Astrocyte of the hippocampus (primary cell): Measurements from ENCODE around the gene SCNN1B.
A peak's percentile ranks its signal among the peaks of the same experiment; 100 is the strongest.
"Not testable (repeated sequence)": the region's sequence is repeated elsewhere in the genome, so short reads cannot be mapped to it uniquely, and the experiment has no call there.

Experiments
- DNase-seq: peaks from one replicate; pipeline ENCODE4 v3.0.0; 2011; ENCODE audit warnings: low read depth, low spot score

The SCNN1B gene

DNA sequence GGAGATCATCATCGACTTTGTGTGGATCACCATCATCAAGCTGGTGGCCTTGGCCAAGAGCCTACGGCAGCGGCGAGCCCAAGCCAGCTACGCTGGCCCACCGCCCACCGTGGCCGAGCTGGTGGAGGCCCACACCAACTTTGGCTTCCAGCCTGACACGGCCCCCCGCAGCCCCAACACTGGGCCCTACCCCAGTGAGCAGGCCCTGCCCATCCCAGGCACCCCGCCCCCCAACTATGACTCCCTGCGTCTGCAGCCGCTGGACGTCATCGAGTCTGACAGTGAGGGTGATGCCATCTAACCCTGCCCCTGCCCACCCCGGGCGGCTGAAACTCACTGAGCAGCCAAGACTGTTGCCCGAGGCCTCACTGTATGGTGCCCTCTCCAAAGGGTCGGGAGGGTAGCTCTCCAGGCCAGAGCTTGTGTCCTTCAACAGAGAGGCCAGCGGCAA lies 78.4 kb downstream of the SCNN1B start:
- DNase-seq: no peak

DNA sequence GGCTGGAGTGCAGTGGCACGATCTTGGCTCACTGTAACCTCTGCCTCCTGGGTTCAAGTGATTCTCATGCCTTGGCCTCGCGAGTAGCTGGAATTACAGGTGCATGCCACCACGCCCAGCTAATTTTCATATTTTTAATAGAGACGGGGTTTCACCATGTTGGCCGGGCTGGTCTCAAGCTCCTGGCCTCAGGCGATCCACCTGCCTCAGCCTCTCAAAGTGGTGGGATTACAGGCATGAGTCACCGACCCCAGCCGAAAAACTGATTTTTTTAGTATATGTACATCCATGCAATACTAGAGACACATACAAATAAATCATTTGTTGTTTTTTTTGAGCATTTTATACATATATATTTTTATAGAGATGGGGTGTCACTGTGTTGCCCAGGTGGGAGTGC lies 79.6 kb downstream of the SCNN1B start:
- DNase-seq: not testable (repeated sequence)

DNA sequence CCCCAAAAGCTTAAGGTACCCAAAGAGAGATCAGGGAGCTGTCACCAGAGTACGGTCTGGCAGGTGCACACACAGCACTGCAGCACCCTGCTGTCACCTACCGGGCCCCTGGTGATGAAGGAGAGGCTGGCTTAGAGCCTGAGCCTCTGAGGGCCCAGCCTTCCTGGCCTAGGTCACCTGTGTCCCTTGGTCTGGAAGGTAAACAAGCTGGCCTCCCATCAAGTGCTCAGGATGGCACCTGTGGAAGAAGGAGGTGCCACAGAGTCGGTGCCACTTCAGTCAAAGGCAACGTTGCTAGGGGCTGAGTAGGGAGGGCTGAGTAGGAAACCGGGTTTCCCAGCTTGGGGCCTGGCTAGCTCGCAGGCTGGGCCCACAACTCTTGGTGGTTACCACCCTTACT lies 80.2 kb downstream of the SCNN1B start:
- no peak for DNase-seq

DNA sequence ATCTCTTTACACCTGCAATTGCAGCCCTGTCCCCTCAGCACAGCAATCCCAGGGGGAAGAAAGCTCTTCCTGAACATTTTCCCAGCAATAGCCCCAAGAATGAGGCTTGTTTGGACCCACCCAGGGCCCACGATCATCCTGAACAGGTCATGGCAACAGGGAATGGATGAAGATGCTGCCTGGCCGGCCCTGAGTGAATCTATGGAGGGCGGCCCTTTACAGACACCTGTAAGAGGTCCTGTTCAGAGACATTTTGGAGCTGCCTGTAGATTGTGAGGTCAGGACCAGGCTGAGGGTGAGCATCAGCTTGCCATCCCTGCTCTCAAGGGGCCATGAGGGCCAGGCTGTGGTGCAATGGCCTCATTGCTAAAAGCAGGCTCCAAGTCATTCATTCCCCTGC lies 81.8 kb downstream of the SCNN1B start:
- no peak for DNase-seq

DNA sequence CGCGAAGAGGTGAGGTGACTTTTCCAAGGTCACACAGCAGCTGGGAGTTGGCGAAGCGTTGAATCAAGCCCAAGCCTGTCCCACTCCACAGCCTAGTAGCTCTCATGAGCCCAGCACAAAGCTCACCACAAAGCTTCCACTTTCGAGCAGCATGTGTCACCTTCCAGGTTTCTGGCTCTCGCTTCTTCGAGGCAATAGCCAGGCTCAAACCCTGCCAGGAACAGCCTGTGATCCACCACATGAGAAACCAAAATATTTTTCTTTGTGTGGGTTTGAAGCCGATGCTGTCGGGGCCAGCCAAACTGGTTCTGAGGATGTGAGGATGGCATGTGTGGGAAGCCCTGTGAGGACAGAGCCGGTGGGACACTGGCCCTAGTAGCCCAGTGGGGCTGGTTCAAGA lies 82.8 kb downstream of the SCNN1B start:
- DNase-seq: peak; percentile 83

DNA sequence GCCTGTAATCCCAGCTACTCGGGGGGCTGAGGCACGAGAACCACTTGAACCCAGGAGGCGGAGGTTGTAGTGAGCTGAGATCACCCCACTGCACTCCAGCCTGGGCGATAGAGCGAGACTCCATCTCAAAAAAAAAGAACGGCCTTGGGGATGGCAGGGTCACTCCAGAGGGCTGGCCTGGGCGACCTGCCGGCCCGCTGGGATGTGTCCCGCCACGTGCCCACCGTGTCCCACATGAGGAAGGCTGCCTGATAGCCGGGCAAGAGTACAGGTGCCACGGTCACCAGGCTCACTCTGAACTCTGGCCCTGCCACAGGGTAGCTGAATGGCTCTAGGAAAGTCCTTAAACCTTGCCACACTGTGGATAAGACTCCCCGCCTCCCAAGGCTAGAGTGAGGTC lies 83.3 kb downstream of the SCNN1B start:
- no peak for DNase-seq

DNA sequence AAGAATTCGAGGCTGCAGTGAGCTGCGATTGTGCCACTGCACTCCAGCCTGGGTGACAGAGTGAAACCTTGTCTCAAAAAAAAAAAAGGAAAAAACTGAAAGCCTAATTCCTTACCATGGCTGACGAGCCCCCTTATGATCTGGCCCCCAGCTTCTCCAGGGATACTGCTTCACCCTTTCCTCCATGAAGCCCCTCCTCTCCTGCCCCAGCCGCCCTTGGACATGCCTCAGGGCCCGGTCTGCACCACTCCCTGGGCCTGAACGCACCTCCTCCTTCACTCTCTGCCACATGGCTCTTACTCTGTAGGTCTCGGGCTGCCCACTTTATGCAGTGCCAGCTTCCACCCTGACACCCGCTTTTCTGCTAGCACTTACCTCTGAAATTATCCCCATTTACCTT lies 85.6 kb downstream of the SCNN1B start:
- no peak for DNase-seq

DNA sequence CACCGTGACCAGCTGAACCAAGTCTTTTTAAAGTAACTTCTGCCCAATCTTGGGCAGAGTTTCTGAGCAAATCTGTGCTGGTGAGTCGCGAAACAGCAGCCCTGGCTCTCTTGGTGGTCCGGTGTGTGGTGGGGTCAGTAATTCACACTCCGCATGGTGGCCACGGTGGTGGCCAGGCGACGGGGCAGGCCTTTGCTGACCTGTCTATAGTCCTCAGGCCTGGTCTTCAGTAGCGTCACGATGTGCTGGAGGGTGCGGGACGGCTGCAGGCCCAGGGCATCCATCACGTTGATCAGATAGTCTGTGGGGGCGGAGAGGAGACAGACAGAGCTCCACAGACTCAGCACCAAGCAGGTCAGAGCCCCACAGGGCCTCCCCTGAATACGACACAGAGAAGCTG lies 86.7 kb downstream of the SCNN1B start:
- DNase-seq: no peak

DNA sequence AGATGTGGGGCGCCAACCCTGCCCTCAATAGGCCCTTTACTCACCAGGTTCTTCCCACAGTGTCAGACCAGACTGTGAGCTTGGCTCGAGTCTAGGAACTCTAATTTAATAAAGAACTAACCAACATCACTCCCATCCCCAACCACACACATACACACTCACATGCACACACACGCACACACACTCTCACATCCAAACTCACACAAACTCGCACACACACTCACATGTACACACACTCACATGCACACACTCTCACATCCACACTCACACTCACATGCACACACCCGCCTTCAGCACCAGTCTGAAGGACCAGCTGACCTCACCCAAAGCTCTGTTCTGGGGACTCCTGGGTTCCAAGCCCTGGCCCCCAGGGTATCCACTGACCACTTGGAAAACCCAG lies 87.1 kb downstream of the SCNN1B start:
- DNase-seq: no peak

DNA sequence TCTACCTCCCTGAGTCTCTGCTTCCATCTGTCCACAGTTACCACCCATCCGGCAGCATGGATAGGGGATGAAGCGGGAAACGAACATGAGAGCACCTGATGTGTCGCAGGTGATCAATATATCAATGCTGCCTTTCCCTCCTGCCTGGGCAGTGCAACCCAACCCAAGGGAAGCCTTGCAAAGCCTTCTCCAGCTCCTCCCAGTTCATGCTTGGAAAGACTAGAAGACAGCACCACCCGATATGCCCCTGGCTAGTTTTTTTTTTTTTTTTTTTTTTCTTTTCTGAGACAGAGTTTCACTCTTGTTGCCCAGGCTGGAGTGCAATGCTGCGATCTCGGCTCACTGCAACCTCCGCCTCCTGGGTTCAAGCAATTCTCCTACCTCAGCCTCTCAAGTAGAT lies 87.8 kb downstream of the SCNN1B start:
- not testable (repeated sequence) for DNase-seq

DNA sequence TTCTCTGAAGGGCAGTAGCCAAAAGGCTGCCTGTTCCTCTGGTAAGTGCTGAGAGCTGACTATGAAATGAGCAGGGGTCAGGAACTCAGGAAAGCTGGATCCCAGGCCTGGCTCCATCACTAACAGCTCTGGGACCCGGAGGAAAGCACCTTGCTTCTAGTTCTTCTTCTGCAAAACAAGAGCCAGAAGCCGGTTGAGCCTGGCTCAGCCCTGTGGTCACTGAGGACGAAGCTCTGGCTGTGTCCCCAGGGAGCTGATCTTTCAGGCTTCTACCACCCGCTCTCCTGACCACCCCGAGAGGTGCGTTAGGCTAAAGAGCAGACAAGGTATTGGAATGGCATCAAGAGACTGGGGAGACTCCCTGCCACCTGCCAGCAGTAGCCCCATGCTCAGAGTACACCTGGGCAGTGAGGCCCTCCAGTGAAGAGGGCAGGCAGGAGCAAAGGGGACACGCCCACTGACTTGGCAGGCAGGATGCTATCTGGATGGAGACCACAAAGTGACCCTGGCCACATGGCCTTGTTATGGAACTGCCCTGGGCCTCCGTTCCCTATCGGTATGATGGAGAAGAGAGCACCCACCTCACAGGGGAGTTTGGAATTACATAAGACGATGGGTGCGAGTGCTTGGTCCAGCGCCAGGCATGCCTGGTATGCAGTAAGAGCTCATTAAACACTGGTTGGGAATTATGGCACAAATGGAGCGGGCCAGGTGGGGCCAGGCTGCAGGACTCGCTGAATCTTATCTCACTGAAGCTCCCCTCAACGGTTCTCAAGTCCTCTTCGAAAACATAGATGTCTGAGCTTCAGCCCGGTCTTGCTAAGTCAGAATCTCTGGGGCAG lies 89.5 kb downstream of the SCNN1B start:
- DNase-seq: no peak

DNA sequence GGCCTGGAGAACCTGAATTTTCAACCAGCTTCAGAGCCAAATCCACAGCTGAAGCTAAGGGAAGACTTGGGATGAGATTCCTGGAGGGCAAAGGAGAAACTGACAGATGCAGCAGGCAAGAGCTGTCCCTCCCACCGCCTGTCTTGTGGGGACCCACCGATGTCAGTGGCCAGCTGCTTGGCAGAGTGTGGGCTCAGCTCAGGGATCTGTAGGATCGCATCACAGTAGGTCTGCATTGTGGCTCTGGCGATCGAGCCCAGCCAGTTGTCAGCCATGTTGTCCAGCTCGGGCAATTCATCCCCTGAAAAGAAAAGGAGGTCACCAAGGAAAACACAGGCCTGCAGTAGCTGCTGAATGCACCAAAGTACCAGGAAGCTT lies 90.1 kb downstream of the SCNN1B start:
- no peak for DNase-seq

DNA sequence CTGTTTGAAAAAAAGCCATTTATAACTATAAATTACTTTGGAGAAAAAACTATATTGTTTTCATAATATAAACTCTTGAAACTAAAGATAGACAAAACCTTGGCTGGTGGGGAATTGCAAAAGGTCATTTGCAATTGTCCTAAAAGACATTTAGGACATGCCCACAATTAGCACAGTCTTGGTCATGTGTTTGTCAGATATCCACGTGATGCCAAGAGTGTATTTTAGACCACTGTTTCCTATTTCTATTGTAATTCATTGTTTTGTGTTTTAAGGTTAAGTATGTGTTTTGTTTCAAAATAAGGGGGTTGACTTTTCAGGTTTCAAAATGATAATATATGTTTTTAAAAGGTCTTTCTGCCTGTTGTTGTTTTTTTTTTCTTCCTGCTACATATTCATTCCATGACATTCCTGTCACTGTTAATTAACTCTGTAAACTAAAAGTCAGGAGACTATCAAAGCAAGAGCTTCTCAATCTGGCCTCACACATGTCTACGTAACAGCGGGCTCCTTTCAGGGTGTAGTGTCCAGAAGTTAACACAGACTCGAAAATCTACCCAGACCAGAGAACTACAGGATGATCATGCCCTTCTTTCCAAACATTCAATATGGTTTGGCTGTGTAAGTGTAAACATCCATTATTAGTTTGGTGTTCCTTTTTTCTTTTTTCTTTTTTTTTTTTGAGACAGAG lies 92.2 kb downstream of the SCNN1B start:
- DNase-seq: no peak

DNA sequence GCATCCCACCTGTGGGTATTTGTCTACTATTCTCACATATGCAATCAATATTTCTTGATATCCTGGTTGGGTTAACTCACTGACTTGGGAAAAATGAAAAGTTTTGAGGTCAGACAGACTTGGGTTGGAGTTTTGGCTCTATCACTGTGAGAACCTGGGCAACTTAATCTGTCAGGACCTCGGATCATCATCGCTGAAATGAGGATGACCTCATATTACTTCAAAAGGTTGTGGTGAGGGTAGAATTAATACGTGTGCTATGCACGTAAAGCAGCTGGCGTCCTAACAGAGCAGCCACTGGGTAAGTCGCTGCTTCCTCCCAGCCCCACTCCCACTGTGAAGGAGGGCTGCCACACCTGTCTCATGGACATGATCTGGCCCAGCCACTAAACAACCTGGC lies 93.6 kb downstream of the SCNN1B start:
- no peak for DNase-seq

DNA sequence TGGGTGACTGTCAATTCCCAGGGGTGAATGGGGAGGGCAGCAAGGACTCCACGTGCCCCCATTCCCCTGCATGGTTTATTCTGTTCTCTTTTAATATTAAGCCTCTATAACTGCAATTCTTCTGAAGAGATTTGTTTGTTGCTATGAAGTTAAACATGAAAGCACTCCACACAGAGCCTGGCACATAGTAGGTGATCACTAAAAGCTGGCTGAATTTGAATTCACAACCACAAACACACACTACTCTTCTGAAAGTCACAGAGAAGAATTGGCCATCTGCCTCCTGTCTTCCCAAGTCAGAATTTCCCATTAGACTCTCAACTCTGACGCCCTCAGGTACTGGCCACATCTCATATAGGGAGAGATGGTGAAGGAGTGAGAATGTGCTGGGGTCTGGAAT lies 95.4 kb downstream of the SCNN1B start:
- DNase-seq: no peak

DNA sequence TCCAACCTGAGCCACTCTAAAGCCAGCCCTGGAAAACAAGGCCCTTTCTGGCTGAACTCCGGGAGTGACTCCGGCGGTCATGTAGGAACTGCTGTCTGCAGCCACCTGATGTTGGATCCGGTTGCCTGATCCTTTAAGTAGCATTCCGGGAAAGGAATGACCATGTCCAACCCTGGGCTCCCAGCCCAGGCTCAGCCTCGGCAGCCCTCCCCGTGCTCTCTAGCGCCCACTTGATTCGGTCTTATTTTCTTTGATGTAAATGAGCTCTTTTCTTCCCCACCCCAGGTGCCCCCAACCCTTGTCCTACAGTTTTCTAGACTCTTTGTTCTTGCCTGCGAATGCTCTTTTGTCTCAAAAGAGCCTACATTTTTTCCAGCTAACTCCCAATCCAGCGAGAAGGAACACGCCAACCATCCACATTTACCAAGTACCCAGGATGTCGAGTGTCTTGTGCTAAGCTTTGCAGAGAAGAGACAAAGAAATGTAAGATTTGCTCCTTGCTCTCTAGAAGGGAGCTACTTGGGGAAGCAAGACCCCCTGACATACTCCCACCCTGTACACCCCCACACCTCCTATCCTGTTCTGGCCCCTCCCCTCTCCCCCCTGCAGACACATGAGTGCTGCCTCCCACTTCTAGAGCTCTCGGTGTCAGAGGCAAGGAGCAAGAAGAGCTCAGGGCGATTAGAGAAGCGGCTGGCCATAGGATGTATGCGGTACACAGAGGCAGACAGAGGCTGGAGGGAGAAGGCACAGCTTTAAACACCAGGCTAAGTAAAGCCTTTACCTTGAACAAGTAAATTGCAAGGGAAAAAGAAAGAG lies 97.1 kb downstream of the SCNN1B start:
- peak; percentile 81 for DNase-seq

DNA sequence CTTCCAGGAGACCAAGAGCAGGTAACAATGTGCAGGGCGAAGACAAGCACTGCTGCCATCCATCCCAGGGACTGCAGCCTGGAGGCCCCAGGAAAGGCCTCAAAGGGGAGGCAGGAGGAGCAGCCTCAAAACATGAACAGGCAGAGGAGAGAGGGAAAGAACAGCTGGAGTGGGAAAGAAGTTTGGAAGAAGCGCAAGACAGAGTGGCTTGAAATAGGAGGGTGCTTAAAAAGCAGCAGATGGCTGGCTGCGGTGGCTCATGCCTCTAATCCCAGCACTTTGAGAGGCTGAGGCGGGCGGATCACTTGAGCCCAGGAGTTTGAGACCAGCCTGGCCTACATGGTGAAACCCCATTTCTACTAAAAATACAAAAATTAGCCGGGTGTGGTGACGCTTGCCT lies 98.3 kb downstream of the SCNN1B start:
- not testable (repeated sequence) for DNase-seq

DNA sequence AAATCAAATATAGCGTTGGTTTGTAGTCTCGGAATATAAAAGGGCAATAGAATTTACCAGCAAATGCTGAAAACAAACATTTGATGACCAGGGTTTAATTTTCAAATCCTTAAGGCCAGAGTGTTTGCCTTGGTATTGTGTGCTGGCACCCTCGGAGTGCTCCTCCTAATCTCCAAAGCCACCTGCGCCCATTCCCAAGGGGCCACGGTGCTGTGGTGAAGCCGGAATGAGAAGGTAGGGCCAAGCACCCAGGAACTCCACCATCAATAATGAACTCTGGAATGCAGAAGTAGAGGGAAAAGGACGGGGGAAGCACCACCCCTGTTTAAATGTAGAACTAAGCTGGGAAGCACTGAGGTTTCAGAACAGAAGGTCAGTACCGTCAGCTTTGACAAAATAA lies 99.0 kb downstream of the SCNN1B start:
- no peak for DNase-seq

DNA sequence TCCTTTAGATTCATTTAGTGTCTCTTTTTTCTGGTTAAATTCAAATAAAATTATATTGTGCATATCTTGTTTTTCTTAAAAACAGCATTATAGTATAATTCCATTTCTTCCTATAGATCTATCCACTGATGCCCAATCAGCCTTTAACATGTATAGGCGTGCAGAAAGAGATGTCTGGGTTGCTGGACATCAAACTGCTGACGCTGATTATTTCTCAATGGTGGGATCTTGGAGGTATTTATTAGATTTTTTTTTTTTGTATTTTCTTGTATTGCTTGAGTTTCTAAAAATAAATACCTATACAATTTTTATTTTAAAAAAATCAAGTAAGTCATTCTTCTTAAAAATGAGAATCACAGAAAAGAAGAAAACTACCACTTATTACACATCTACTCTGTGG lies 100.0 kb downstream of the SCNN1B start:
- no peak for DNase-seq

DNA sequence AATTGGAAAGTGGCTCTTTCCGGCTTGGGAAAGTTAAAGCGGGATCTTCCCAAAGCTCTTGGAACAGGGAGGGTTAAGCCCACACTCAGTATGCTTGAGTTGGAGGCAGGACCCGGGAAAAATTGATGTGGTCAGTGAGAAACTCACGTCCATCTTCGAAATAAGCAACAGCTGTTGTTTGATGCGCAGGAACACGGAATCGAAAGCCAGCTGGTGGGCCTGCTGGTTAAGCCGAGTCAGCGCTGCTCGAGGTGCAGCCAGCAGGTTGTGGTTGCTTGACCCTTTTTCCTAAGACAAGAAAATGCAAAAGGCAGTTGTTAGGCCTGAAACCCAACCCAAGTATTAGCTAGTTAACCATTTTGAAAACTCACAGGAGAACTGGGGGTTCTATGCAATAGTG lies 101.4 kb downstream of the SCNN1B start:
- DNase-seq: no peak

DNA sequence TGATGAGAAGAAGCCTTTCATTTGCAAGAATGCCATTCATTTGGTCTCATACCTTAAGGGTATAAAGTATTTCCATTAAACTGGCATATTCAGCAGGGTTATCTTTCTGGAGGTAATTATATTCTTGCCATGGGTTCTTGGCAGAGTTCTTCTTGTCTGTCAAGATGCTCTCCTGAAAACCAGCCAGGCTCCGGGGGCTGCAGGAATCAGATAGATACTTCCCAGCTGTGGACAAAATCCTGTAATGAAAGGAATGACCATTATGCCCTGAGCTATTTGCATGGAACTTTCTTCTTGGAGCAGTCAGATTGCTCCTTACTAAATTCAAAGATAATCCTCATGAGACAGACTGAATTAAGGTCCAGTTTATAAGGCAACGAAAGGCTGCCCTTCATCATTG lies 103.9 kb downstream of the SCNN1B start:
- DNase-seq: no peak

DNA sequence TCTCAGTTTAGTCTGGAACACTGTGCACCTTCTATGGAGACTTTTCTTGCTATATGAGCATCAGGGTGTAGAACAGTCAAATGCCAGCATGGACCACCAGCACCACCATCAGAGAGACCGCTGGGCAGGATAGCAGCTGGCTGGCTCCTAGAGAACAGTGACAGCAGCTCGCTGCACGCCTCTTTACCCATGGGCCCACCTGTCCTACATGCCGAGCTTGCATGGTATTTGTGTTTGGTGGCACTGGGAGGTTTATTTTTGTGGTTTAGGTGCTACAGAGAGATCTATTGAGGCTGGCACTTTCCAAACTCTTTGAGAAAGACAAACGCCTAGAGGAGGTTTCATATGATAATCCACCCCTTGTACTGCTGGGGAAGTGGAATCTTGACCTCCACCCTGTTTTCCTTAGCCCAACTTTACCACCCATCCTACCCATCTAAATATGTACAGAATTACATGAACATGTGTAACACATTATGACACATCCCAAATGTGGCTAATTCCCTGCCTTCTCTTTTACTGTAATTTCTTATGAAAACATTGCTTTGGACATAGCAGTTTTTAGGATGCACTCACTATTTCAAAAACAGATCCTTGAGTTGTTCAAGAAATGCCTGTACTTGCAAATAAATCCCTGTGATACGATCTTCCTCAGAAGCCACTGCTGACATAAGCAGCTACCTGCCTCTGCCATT lies 104.6 kb downstream of the SCNN1B start:
- no peak for DNase-seq
